GM10847 (cell line): ENCODE data around the gene FXYD1.

Experiments used
- POLR2A ChIP-seq: IDR thresholded peaks from 2 replicates; pipeline ENCODE4 v1.6.1; 2011; ENCODE audit not compliant: insufficient read length; ENCODE audit errors: extremely low read depth

Gene FXYD1

GRCh38 chr19:35105411-35106290, 33.0 kb upstream of the FXYD1 start:
- no peak for TF ChIP-seq POLR2A

DNA sequence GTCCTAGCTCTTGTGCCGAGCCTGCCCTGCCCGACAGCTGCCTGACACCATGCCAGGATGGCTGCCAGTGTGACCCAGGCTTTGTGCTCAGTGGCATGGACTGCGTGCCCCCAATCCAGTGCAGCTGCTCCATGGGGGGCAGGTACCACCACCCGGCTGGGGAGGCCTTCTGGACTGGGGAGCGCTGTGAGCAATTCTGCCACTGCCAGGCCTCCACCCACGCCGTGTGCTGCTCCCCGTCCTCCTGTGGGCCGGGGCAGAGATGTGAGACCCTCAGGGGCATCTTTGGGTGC, 32.4 kb upstream of the FXYD1 start:
- TF ChIP-seq POLR2A, result no peak

DNA sequence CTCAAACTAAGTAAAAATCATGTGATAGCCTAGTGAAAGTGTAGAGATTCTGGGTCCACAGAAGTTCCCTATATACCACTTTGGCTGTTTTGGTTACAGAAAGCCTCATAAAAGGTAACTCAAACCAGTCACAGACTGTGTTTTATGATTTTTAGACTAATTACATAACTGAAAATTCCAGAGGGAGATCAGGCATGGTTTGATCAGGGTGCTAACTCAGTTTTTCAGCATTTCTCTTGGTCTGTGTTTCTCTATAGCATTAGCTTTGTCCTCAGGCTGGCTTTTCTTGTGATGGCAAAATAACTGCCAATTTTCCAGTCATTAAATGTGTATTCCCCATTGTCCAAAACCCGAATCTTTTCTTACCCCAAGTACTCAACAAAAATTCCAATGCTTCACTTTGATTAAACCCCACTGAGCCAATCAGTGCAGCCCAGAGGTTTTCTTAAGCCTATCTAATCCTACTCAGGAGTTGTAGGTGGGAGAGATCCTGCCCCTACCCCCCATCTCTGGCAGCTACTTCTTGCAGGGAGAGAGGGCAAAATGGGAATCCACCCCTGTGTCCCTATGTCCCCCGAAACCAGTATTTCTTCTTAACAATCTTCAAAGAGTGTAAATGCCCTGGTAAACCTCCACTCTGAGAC, 31.6 kb upstream of the FXYD1 start:
- no peak for TF ChIP-seq POLR2A

DNA sequence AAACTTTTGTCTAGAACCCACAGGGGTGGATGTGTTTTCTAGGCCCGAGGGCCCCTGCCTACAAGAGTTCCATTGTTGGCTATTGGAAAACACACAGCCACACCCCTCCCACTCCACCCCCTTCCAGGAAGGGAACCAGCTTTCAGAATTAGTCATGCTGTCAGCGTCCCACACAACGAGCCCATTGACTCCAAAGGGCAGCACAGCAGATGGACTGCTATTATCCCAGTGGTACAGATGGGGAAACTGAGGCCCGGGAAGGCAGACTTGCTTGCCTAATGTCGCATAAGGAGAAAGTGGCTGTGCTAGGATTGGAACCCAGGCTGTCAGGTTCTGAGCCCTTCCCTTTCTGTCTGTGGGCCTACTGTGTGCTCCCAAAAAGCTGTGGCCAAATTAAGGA, 31.1 kb upstream of the FXYD1 start:
- TF ChIP-seq POLR2A, result no peak

GRCh38 chr19:35108730-35109129, 29.9 kb upstream of the FXYD1 start:
- no peak for TF ChIP-seq POLR2A

GRCh38 chr19:35109395-35110112, 29.1 kb upstream of the FXYD1 start:
- no peak for TF ChIP-seq POLR2A

DNA sequence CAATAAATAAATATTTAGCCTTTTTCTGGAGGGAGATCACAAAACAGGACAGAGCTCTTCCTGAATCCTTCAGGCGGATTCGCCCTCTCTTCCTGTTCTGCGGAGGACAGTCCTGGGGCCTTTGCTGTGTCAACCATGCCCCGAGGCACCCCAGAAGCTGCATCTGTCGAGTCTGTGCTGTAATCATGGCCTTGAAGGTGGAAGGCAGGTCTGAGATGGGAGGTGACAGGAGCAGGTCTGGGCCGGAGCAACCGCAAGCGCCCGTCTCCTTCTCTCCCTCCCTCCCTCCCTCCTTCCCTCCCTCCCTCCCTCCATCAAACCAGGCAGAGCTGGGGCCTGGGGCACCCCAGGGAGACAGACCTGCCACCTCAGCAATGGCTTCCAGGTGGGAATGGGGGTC, 27.6 kb upstream of the FXYD1 start:
- no peak for TF ChIP-seq POLR2A

DNA sequence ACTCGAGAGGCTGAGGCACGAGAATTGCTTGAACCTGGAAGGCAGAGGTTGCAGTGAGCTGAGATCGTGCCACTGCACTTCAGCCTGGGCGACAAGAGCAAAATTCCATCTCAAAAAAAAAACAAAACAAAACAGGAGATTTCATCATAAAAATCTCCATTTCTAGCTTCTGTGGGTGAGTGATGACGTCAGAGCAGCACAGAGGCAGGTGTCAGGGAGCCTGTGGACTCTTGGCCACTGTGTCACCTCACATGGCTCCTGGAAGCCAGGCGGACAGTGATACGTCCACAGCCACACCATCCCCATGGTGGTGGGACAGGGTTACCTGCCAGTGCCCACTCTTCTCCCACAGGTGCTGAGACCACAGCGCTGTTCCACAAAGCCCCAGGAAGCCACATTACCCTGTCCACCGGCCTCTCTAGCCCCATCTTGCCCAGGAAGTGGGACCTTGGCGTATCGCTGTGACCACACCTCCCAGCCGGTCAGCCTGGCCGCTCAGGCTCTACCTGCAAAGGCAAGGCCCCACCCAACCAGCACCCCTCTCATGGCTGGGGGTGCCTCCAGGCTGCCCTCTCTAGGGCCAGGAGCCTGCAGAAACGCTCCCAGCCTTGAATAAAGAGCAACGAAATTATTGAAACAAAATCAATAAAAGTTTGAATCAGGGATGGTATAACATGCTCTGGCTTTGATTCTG, 25.5 kb upstream of the FXYD1 start:
- TF ChIP-seq POLR2A, result no peak

- no peak for TF ChIP-seq POLR2A
These were observed 24.1 kb upstream of the FXYD1 start for GRCh38 chr19:35114353-35115176.

DNA sequence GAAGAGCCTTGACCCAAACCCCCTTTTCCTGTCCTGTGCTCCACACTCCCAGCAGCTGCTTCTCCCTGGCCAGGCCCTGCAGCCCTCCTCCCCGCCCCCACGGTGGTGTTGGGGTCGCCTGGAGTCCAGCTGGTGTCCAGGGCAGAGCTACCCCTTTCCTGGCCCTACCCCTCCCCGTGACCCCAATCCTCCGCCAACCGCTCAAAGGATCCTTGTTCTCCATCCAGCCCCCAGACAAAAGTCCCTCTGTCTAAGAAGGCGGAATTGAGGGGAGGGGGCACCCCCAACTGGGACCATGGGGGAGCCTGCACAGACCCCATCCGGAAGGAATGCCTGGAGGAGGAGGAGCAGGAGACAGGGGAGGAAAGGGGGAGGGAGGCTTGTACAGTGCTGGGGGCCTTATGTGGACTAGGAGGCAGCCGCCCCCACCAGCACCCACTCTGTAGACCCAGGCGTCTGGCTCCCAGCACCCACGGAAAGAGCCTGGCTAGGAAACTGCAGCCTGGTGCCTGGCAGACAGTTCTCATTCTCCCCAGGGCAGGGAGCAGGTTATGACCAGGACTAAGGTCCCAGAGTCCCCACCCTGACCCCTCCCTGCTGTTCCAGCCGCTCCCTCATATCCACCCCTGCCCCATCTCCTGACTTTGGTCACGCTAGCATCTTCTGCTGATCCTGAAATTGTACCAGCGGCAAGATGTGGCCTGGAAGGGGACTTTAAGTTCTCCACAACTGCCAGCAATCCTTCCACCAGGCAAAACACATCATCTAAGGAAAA, 23.3 kb upstream of the FXYD1 start, which contains the start of gene FXYD3:
Gene FXYD3 (plus strand): TSS at position 647 of the 775 bp plus-strand sequence. CDS start 3,554 bp downstream, outside the sequence.
- no peak for TF ChIP-seq POLR2A

DNA sequence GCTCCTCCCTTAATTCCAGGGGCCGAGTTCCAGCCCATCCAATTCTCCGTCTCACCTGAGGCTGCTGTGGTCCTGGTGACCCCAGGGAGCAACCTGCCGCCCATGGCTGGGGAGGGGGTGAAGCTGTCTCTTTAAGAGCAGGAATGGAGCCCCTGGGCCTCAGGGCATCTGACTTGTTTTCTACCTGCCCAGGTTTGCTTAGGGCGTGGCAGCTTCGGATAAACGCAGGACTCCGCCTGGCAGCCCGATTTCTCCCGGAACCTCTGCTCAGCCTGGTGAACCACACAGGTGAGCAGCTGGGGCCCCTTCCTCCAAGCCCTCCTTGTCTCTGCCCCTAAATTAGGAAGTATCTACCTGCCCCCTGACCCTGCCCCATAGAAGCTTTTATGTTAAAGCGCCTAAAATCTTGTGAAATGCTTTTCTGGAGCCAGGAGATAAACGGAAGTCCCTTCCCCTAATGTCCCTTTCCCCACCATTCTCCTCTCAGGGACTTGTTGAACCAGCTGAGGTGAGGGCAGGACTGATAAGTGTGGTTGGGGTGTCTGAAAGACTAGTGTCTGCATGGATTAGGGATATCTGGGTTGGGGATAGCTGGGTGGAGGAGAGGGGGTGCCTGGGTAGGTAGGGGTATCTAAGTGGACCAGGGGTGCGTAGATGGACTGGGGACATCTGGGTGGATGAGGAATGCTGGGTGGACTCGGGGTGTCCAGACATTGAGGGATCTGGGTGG, 22.4 kb upstream of the FXYD1 start:
- no peak for TF ChIP-seq POLR2A

- TF ChIP-seq POLR2A, result no peak
These were observed 21.5 kb upstream of the FXYD1 start for GRCh38 chr19:35117116-35117515.

GRCh38 chr19:35117799-35118198, 20.8 kb upstream of the FXYD1 start:
- no peak for TF ChIP-seq POLR2A
